ENCODE measurements around the gene BID.

Gene BID

GRCh38 chr22:17732251-17732854, 41.9 kb downstream of the BID start:
- DNase-seq, result no peak

- DNase-seq, result no peak
Measured at GRCh38 chr22:17729561-17729960, 44.7 kb downstream of the BID start.

GRCh38 chr22:17728786-17729185, 45.5 kb downstream of the BID start:
- no peak for DNase-seq

- DNase-seq, result no peak
Measured at GRCh38 chr22:17726928-17727897, 47.1 kb downstream of the BID start.

GRCh38 chr22:17726006-17726927, 48.0 kb downstream of the BID start:
- DNase-seq, result no peak

- no peak for DNase-seq
Measured at GRCh38 chr22:17725500-17725796, 48.8 kb downstream of the BID start.

- no peak for DNase-seq
Measured at GRCh38 chr22:17724678-17725499, 49.4 kb downstream of the BID start.

GRCh38 chr22:17724241-17724640, 50.0 kb downstream of the BID start:
- no peak for DNase-seq

GRCh38 chr22:17719911-17720310, 54.4 kb downstream of the BID start:
- no peak for DNase-seq

- no peak for DNase-seq
Measured at GRCh38 chr22:17717708-17718107, 56.6 kb downstream of the BID start.

- DNase-seq, result no peak
Measured at GRCh38 chr22:17716529-17716928, 57.7 kb downstream of the BID start.

GRCh38 chr22:17712441-17712840, 61.8 kb downstream of the BID start:
- DNase-seq, result no peak

- DNase-seq, result no peak
Measured at GRCh38 chr22:17710023-17710422, 64.2 kb downstream of the BID start.

GRCh38 chr22:17707526-17707925, 66.7 kb downstream of the BID start:
- no peak for DNase-seq

GRCh38 chr22:17706947-17707346, 67.3 kb downstream of the BID start:
- DNase-seq, result no peak

GRCh38 chr22:17705951-17706900, 68.0 kb downstream of the BID start:
- DNase-seq, result no peak

- DNase-seq, result no peak
Measured at GRCh38 chr22:17705546-17705945, 68.7 kb downstream of the BID start.

GRCh38 chr22:17703811-17704210, 70.5 kb downstream of the BID start:
- DNase-seq, result no peak

GRCh38 chr22:17700778-17701177, 73.5 kb downstream of the BID start:
- DNase-seq, result no peak

GRCh38 chr22:17699696-17700340, 74.5 kb downstream of the BID start:
- no peak for DNase-seq

- no peak for DNase-seq
Measured at GRCh38 chr22:17698948-17699347, 75.3 kb downstream of the BID start.

All from NCI-H2171 (cell line).